ENCODE results near the gene GNAS-AS1. TPM values are rescaled to one million over a fixed set of nuclear protein-coding genes. Genes with fewer than 3 reads are reported as not detected.

GNAS-AS1 gene
- total RNA-seq, 1 experiment from 2014 or later: 1.6 TPM

- intact Hi-C loops (cut with micrococcal nuclease): no loop called here
- Mint-ChIP-seq H3K27ac (ENCODE audit: low read depth, unreplicated experiment) (no peak overlapping the region), H3K4me1 (ENCODE audit: insufficient read depth, unreplicated experiment) (peaks cover 4% of the 10 kb centered on the region), H3K27me3 (ENCODE audit: insufficient read depth, unreplicated experiment) (peaks cover 52% of the 10 kb centered on the region), H3K4me3 (ENCODE audit: unreplicated experiment) (no peak overlapping the region), H3K9me3 (ENCODE audit: unreplicated experiment) (no peaks in the 10 kb centered on the region), H3K36me3 (ENCODE audit: insufficient read depth, unreplicated experiment) (no peaks in the 10 kb centered on the region)
- no peak for DNase-seq (ENCODE audit: unreplicated experiment)
- CTCF ChIA-PET: interaction anchor here (0.6 to 0.7 kb wide), 2 partner anchors 15 to 389 kb away, joined by 3 read pairs; no protein-coding TSS in a partner anchor
- TF ChIP-seq CTCF (IDR thresholded peaks at IDR 0.05; ENCODE audit: unreplicated experiment): no peak
- BruUV-seq (replicated peaks): no TSS peak
- POLR2A ChIA-PET: no interaction called here
These were observed 37.3 kb downstream of the GNAS-AS1 start for GRCh38 chr20:58813369-58813768.

- no TSS peak for BruUV-seq (replicated peaks)
- H3K9me3 Mint-ChIP-seq (ENCODE audit: unreplicated experiment): no peaks in the 10 kb centered on the region
- no peaks in the 10 kb centered on the region for H3K4me1 Mint-ChIP-seq (ENCODE audit: insufficient read depth, unreplicated experiment)
- H3K27ac Mint-ChIP-seq (ENCODE audit: low read depth, unreplicated experiment): no peak overlapping the region
- TF ChIP-seq CTCF (IDR thresholded peaks at IDR 0.05; ENCODE audit: unreplicated experiment): no peak
- peaks cover 61% of the 10 kb centered on the region for H3K27me3 Mint-ChIP-seq (ENCODE audit: insufficient read depth, unreplicated experiment)
- ChIA-PET CTCF (no interaction called here), POLR2A (no interaction called here)
- DNase-seq (ENCODE audit: unreplicated experiment): no peak
- intact Hi-C loops (cut with micrococcal nuclease): no loop called here
- H3K4me3 Mint-ChIP-seq (ENCODE audit: unreplicated experiment): no peak overlapping the region
- no peaks in the 10 kb centered on the region for H3K36me3 Mint-ChIP-seq (ENCODE audit: insufficient read depth, unreplicated experiment)
These were observed 39.4 kb downstream of the GNAS-AS1 start for GRCh38 chr20:58811334-58811733.

- intact Hi-C loops (cut with micrococcal nuclease): no loop called here
- ChIA-PET CTCF (interaction anchor here (0.6 to 0.7 kb wide), 2 partner anchors 364 to 577 kb away, joined by 3 to 5 read pairs; no protein-coding TSS in a partner anchor), POLR2A (no interaction called here)
- Mint-ChIP-seq H3K27me3 (ENCODE audit: insufficient read depth, unreplicated experiment) (peaks cover 65% of the 10 kb centered on the region), H3K36me3 (ENCODE audit: insufficient read depth, unreplicated experiment) (no peaks in the 10 kb centered on the region), H3K4me1 (ENCODE audit: insufficient read depth, unreplicated experiment) (no peaks in the 10 kb centered on the region), H3K9me3 (ENCODE audit: unreplicated experiment) (no peaks in the 10 kb centered on the region), H3K4me3 (ENCODE audit: unreplicated experiment) (no peak overlapping the region), H3K27ac (ENCODE audit: low read depth, unreplicated experiment) (no peak overlapping the region)
- DNase-seq (ENCODE audit: unreplicated experiment): no peak
- BruUV-seq (replicated peaks): no TSS peak
- no peak for TF ChIP-seq CTCF (IDR thresholded peaks at IDR 0.05; ENCODE audit: unreplicated experiment)
These were observed 39.8 kb downstream of the GNAS-AS1 start for GRCh38 chr20:58810879-58811250.

GRCh38 chr20:58810116-58810878, 40.4 kb downstream of the GNAS-AS1 start:
- no peak overlapping the region for H3K27ac Mint-ChIP-seq (ENCODE audit: low read depth, unreplicated experiment)
- CTCF ChIA-PET: interaction anchor here (0.6 to 0.7 kb wide), 3 partner anchors 115 to 576 kb away, joined by 3 to 5 read pairs (median 3); no protein-coding TSS in a partner anchor
- H3K36me3 Mint-ChIP-seq (ENCODE audit: insufficient read depth, unreplicated experiment): no peaks in the 10 kb centered on the region
- no peaks in the 10 kb centered on the region for H3K4me1 Mint-ChIP-seq (ENCODE audit: insufficient read depth, unreplicated experiment)
- intact Hi-C loops (cut with micrococcal nuclease): no loop called here
- no peaks in the 10 kb centered on the region for H3K9me3 Mint-ChIP-seq (ENCODE audit: unreplicated experiment)
- DNase-seq (ENCODE audit: unreplicated experiment): no peak
- H3K27me3 Mint-ChIP-seq (ENCODE audit: insufficient read depth, unreplicated experiment): peaks cover 71% of the 10 kb centered on the region
- POLR2A ChIA-PET: no interaction called here
- no peak for TF ChIP-seq CTCF (IDR thresholded peaks at IDR 0.05; ENCODE audit: unreplicated experiment)
- BruUV-seq (replicated peaks): no TSS peak
- no peak overlapping the region for H3K4me3 Mint-ChIP-seq (ENCODE audit: unreplicated experiment)
